GM11168 (cell line): ENCODE results near the gene CHRM2.
"Not testable (repeated sequence)": the region's sequence is repeated elsewhere in the genome, so short reads cannot be mapped to it uniquely, and the experiment has no call there.

Experiments
- in situ Hi-C: fragments of 300-500 bp; cut with MboI; formaldehyde crosslinking; loops from one replicate; pipeline ENCODE4 v1.12.0; 2022; ENCODE audit warnings: low sequenced_read_pairs; ENCODE audit not compliant: unreplicated experiment

The CHRM2 gene

DNA sequence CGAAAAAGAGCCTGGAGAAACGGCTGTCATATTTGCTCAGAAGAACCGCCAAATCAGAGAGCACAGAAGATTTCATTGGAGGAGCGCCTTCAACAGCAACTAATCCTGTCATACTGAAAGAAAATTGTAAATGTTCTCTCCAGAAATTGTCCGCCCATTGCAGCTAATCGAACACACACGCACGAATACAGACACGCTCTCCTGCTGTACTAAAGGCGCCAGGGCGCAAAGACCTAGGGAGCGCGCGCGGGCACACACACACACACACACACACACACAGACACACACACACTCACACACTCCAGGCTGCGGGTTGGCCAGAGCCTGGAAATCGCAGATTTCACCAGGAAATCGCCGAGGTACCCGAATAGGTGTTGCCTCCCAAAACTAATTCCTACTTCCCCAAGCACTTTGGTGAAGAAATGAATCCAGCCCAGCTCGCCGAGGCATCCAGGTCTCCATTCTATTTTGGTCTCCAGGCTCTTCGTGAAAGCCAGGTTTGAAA, at the start of gene CHRM2:
Gene CHRM2 (plus strand): TSS at position 157 of the 505 bp plus-strand sequence. CDS start 146,214 bp downstream, outside the sequence.
- in situ Hi-C loops: no loop called here

DNA sequence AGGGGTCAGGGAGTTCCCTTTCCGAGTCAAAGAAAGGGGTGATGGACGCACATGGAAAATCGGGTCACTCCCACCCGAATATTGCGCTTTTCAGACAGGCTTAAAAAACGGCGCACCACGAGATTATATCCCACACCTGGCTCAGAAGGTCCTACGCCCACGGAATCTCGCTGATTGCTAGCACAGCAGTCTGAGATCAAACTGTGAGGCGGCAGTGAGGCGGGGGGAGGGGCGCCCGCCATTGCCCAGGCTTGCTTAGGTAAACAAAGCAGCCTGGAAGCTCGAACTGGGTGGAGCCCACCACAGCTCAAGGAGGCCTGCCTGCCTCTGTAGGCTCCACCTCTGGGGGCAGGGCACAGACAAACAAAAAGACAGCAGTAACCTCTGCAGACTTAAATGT, 37.1 kb upstream of the CHRM2 start:
- in situ Hi-C loops: not testable (repeated sequence)

- in situ Hi-C loops: no loop called here
Observed at GRCh38 chr7:136845899-136846465, 22.5 kb upstream of the CHRM2 start.

- in situ Hi-C loops: no loop called here
Observed at GRCh38 chr7:136847858-136848257, 20.6 kb upstream of the CHRM2 start.

- in situ Hi-C loops: no loop called here
Observed at GRCh38 chr7:136853654-136854053, 14.8 kb upstream of the CHRM2 start.

DNA sequence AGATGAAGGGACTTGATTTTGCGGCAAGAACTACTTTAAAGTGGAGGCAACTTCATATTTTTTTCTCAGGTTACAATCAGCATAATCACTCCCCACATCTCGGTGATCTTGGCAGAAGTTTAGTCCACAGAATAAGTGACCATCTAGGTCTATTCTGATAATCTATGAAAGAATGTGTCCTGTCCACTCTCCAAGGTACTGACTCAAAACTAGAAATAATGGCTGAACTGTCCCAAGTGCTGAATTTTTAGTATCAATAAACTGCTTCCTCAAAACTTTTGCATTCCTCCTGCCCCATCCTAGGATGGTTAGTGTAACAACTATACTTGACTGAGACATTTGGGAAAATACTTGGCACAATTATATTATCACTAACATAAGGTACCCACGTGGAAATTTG, 10.9 kb upstream of the CHRM2 start:
- in situ Hi-C loops: no loop called here

GRCh38 chr7:136859803-136860202, 8.6 kb upstream of the CHRM2 start:
- in situ Hi-C loops: no loop called here

DNA sequence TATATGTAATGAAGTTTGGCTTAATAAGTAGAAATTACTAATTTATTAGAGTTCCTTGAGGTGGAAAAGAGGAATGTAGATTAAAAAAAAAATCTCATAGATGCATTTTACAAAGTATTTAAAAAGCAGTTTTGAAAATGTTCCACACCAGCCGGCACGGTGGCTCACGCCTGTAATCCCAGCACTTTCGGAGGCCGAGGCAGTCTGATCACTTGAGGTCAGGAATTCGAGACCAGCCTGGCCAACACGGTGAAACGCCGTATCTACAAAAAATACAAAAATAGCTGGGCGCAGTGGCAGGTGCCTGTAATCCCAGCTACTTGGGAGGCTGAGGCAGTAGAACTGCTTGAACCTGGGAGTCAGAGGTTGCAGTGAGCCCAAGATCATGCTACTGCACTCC, 3.2 kb upstream of the CHRM2 start:
- in situ Hi-C loops: no loop called here

DNA sequence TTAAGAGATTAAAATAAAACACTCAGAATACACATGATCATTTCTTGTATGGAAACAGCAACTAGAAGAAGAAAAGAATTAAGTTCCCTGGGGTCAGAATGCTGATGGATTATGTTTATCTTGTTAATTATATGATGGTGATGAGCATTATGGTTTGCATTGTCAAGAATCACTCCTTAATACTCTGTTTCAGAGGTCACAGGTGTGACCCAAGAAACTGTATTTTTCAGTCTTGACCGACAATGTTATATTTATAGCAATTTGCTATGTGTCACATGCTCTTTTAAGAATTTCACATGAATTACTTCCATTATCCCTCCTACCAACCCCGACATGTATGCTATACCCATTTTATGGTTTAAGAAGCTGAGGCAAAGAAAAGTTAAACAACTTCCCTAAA, 2.7 kb upstream of the CHRM2 start:
- in situ Hi-C loops: no loop called here

GRCh38 chr7:136869001-136869961, 829 bp downstream of the CHRM2 start:
- in situ Hi-C loops: no loop called here

DNA sequence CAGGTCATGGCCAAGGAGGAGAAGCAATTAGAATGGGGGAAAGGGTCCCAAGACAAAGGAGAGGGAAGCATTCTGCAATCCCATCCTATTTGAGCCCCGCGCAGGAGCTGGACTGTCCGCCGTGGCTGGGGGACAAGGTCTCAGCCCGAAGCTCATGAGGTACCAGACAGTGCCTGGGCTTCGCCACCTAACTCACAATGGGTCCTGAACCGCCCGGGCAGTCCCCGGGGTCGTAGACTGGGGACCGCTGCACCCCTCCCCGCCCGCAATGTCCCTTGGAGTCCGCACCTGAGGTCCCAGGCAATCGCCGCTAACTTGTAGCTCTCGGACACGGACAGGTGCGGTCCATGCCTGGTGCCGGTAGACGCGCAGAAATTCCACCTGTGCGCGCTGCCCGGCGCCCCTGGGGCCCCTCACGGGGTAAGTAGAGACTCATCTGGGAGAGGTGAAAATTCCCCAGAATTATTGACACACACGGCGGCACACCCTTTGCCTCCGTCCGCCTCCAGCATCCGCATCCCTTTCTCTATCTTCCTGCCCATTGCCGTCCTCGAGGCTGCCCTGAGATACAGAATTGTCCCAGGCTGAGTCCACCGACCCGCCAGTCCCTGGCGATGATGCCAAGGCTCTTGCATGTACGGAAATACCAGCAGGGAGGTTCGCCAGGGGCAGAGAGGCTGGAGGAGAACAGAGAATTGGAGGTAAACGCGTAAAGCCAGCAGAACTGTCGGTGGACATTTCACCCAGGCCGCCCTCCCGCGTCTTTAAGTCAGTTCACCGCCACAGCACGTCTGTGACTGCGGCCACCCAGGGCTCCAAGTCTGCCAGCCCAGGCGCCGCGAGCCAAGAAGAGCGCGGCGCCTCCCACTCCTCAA, 1.8 kb downstream of the CHRM2 start:
- in situ Hi-C loops: no loop called here

DNA sequence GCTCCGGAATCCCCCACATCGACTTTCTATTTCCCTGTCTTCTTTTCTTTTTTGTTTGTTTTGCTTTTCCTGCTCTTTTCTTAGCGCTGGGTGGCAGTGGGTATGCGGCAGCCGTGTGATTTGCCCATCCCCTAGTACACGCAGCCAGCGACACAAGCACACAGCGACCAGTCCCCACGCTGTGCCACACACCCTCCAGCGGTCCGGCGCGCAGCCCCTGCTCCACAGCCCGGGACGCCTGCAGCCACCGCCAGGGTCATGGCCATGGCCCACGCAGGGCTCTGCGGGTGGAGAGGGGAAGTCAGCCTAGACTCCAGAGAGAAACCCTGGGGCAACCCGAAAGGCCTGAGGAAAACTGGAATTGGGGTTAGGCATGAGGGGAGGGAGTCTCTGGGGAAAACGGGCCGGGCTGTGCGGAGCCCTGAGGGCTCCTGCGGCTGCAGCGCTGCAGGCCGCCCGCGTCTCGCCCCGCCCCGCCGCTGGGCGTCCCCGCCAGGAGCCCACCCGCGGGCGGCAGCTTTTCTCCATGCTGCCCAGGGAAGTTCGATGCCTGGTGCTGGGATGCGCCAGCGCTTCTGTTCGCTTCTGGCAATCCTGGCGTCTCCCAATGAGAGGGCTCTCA, 2.5 kb downstream of the CHRM2 start:
- in situ Hi-C loops: no loop called here

DNA sequence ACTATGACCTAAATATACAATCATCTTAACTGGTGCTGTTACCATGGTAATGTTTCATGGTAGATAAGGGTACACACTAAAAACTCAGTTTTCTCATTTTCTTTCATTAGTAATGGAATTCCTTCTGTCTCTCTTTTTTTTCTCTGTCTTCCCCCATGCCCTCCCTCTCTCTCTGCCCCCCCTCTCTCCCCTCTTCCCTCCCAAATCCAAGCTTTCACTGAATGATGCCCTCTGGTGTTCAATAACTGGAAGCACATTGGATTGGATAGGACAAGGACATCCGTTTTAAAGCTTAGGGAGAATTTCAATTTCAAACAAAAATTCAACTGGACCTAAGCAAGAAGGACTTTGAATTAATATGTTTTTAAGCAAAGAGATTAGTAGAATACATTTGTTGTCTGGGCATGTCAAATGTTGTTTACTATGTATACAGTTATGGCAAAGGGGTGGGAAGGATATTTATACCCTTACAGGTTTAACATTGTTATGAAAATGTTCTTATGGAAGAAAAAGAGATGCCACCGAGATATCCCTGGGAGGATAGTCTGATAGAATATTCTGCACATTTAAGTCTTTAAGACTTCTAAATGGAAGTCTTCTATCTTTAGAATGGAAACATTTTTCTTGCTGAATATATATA, 6.1 kb downstream of the CHRM2 start:
- in situ Hi-C loops: no loop called here

GRCh38 chr7:136877509-136877908, 9.1 kb downstream of the CHRM2 start:
- in situ Hi-C loops: no loop called here

DNA sequence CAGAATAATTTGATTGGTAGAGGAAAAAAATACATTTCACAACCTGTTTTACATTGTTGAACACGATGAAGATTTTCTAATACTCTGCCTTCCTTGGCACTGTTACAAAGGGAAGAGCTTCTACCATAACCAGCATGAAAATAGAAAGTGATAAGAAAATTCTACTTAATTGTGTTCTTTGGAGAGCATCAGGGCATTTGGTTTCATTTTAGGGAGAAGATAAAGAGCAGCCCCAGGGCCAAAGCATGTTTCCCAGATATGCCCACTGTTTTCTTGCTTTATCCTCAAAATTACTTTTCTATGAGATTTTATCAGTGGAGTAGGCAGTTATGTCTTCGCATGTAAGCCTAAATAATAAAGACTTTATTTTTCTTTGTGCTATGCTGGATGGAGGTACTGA, 9.5 kb downstream of the CHRM2 start:
- in situ Hi-C loops: no loop called here

DNA sequence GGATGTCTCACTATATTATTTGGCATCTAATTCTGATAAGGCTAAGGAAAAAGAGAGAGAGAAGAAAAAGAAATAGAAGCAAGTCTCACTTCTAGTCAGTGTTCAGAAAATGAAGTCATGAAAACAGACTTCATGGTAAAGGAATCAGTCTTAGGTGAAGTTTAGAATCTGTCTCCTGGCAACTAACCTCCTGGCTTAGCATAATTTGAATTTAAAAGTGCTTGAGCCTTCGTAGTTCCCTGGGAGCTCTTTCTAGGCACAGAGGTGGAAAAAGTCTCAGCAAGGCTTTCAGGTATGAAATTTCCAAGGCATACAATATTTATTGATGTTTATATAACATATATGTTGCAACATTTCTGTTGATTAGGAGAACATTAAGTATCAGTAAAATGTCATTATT, 10.4 kb downstream of the CHRM2 start:
- in situ Hi-C loops: no loop called here

- in situ Hi-C loops: no loop called here
Observed at GRCh38 chr7:136883046-136883445, 14.6 kb downstream of the CHRM2 start.

DNA sequence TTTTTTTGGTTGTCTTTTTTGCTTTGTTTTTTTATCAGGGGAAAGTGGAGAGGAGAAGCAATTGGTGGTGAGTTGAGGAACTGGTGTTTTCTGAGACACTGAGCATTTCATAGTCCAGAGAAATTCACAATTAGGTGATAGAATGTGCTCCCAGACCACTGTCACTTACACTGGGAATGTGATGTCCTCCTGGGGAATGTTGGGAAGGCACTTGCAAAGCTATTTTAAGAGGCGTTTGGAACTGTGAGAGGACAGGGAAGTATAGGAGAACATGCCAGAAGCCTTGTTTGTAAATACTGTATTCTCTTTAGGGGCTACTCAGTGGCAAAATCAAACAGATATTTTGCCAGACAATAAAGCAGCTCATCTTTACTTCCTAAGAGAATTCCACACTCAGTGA, 16.0 kb downstream of the CHRM2 start:
- in situ Hi-C loops: no loop called here

- in situ Hi-C loops: no loop called here
Observed at GRCh38 chr7:136887317-136887716, 18.9 kb downstream of the CHRM2 start.

DNA sequence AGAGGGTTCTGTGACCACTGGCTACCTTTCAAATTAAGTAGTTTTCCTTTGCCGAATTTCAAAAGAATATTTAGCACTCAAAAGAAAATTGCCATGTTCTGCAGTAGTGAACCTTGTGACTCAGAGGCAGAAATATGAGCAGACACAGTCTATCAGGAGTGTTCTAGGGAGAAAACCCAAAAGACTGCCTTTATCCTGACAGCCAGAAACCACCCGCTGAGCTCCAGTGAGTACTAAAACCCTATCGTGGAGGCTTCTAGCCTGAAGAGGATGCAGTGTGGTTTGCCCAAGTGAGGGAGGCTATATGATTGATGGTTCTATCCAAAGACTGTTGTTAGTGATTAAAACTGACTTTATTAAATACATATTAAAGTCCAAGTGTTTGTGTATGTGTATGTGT, 21.9 kb downstream of the CHRM2 start:
- in situ Hi-C loops: no loop called here
